ENCODE data around the gene CLDN12. TPM values are rescaled to one million over a fixed set of nuclear protein-coding genes. Genes with fewer than 3 reads are reported as not detected.

The CLDN12 gene
- total RNA-seq = 1 to 10 TPM; 3.9 to 4.3 TPM

DNA sequence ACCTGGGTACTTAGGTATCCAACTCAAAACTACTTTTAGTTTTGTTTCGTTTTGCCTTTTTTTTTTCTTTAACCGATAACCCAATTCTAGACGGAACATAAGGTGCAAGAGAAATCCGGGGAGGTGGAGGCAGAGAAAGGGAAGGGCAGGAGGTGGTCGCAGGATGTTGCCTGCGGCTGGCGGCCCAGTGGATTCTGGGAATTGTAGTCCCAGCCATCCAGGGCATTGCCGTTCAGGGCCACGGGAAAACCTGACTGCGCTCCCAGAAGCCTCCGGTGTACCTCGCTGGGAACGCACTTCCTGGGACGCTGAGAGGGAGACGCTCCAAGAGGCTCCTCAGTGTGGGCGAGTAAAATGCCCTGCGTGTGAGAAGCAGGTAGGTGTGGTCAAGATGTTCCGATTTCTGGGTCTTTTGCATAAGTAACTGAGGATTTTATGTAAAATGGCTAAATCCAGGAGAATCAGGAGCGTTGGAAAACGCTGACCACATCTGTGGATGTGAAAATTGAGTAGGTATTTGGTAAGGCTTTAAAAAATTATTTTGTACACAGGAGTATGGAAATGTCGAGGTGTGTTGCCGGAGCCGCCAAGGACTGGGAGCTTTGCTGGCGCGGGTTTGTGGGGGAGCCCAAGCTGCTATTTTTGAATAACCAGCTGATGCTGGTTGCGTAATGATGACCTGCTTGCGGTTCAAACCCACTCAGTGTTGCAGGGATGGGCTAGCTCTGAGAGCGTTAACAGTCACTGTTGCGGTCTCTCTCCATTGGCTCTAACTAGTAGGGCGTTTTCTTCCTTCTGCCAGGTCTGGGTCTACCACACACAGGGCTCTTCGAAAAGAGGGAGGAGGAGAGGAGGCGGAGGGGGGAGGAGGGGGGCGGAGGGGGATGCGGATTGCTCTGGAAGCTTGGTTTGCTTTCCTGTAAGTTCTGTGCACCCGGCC is at the start of gene CLDN12:
CLDN12 (plus strand) TSS at position 288 of the 940 bp plus-strand sequence. CDS start 9,216 bp downstream, outside the sequence.
- TF ChIP-seq, protein P1, sequence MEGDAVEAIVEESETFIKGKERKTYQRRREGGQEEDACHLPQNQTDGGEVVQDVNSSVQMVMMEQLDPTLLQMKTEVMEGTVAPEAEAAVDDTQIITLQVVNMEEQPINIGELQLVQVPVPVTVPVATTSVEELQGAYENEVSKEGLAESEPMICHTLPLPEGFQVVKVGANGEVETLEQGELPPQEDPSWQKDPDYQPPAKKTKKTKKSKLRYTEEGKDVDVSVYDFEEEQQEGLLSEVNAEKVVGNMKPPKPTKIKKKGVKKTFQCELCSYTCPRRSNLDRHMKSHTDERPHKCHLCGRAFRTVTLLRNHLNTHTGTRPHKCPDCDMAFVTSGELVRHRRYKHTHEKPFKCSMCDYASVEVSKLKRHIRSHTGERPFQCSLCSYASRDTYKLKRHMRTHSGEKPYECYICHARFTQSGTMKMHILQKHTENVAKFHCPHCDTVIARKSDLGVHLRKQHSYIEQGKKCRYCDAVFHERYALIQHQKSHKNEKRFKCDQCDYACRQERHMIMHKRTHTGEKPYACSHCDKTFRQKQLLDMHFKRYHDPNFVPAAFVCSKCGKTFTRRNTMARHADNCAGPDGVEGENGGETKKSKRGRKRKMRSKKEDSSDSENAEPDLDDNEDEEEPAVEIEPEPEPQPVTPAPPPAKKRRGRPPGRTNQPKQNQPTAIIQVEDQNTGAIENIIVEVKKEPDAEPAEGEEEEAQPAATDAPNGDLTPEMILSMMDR (IDR thresholded peaks at IDR 0.05) = no peak
- CTCF ChIA-PET = interaction anchor here (0.8 to 1.7 kb wide), 3 partner anchors 8 to 58 kb away, joined by 3 to 6 read pairs (median 5); no protein-coding TSS in a partner anchor
- ATAC-seq = peak; percentile 98
- intact Hi-C loops (cut with micrococcal nuclease) = loop anchor here (5.0 kb wide), 1 partner anchor 56 kb away; the partner anchor contains the start of gene GTPBP10
- no peaks in the 10 kb centered on the region for H3K36me3 Mint-ChIP-seq (ENCODE audit: low read depth)
- peaks cover 11% of the 10 kb centered on the region for H3K4me1 Mint-ChIP-seq (ENCODE audit: low read depth)
- peak within 1 kb of the TSS; percentile 84 for H3K4me3 Mint-ChIP-seq
- POLR2A ChIA-PET = interaction anchor here (0.9 to 1.2 kb wide), 2 partner anchors 57 to 58 kb away, joined by 3 read pairs; partner anchors contain the start of gene GTPBP10
- DNase-seq = peak; percentile 93
- peaks cover 16% of the 10 kb centered on the region for H3K9me3 Mint-ChIP-seq
- H3K27me3 Mint-ChIP-seq = no peaks in the 10 kb centered on the region
- peak within 1 kb of the TSS; percentile 88 for H3K27ac Mint-ChIP-seq

DNA sequence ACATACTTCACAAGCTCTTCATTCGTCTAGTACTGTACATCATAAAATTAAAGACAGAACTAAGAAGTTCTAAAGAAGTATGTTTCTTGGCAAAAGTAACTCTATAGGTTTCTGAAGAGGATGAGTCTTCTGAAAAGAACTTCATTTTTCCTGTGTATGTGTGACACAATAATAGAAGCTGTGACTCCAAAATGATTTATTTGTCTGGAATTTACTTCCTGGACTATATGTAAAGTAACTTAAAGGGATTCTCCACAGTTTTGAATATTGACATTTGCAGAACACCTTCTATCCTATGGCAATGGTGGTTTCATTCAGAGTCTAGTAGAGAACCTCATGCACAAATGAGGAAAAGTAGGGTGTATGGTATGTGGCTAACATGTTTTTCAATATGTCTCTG is 19.8 kb upstream of the CLDN12 start:
- intact Hi-C loops (cut with micrococcal nuclease) = no loop called here
- Mint-ChIP-seq H3K27me3 (no peaks in the 10 kb centered on the region), H3K4me3 (no peak overlapping the region), H3K9me3 (no peaks in the 10 kb centered on the region), H3K4me1 (ENCODE audit: low read depth) (no peaks in the 10 kb centered on the region), H3K27ac (no peak overlapping the region), H3K36me3 (ENCODE audit: low read depth) (peaks cover 56% of the 10 kb centered on the region)
- CTCF ChIA-PET = no interaction called here
- no peak for DNase-seq
- TF ChIP-seq, protein P1 (IDR thresholded peaks at IDR 0.05) = no peak
- no peak for ATAC-seq
- POLR2A ChIA-PET = no interaction called here

DNA sequence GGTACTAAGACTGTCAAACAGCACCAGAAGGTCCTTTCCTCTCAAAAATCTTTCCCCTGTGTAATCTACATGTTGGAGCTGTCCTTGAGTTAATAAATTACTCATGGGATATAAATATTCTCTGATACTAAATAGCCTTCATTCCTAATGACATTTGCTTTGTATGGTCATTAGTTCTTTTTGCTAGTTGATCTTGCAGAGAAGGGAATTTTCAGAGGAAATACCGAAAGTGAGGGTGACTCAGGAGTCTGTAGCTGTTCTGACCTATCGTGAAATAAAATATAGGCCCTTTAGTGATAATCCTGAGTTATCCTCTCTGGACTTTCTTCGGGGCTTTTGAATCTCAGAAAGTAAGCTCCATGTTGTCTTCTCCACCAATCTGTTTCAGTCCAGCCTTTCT is 19.4 kb upstream of the CLDN12 start:
- Mint-ChIP-seq H3K36me3 (ENCODE audit: low read depth) (peaks cover 55% of the 10 kb centered on the region), H3K9me3 (no peaks in the 10 kb centered on the region), H3K4me1 (ENCODE audit: low read depth) (no peaks in the 10 kb centered on the region), H3K27ac (peak overlapping the region; percentile 34), H3K4me3 (no peak overlapping the region), H3K27me3 (no peaks in the 10 kb centered on the region)
- intact Hi-C loops (cut with micrococcal nuclease) = no loop called here
- ChIA-PET CTCF (no interaction called here), POLR2A (no interaction called here)
- no peak for ATAC-seq
- DNase-seq = no peak
- TF ChIP-seq, protein P1 (IDR thresholded peaks at IDR 0.05) = no peak

- Mint-ChIP-seq H3K9me3 (no peaks in the 10 kb centered on the region), H3K27me3 (no peaks in the 10 kb centered on the region), H3K36me3 (ENCODE audit: low read depth) (peaks cover 54% of the 10 kb centered on the region), H3K27ac (peak overlapping the region; percentile 34), H3K4me1 (ENCODE audit: low read depth) (no peaks in the 10 kb centered on the region), H3K4me3 (no peak overlapping the region)
- ChIA-PET POLR2A (no interaction called here), CTCF (no interaction called here)
- intact Hi-C loops (cut with micrococcal nuclease) = no loop called here
- TF ChIP-seq, protein P1 (IDR thresholded peaks at IDR 0.05) = no peak
- ATAC-seq (no peak), DNase-seq (no peak)
Observed at GRCh38 chr7:90384433-90384832, 18.8 kb upstream of the CLDN12 start.

Measured in activated CD8-positive, alpha-beta T cell treated with anti-CD3 and anti-CD28 coated beads for 36 hours (primary cell).